ENCODE measurements around the gene C1orf159.

The C1orf159 gene

DNA sequence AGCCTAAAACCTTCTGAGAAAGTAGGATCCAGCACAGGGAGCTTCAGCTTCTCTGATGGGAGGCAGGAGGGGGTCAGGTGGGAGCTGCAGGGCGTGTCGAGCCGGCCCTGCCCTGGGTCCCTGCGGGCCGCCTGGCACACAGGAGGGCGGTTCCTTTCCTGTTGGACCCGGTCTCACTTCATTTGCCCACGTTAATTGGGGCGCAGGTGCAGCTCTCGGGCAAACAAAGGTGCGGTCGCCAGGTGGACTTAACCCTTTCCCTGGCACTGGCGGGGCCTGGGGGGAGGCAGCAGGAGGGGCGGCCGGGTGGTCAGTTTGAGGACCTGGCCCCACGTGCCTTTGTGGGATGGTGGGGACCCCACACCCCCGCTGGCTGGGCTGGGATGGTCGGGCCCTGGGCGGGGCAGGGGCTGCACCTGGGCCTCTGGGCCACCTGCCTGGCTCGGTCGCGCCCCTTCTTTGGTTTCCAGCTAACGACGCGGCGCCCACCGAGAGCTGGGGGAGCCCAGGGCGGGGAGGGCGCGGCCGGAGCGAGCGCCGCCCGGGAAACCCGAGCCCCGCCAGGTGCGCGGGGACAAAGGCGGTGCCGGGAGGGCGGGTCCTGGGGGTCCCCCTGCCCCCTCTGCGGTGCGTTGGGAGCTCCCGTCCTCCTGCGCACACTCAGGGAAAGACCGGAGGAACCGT is 20.8 kb upstream of the C1orf159 start:
- DNase-seq (ENCODE audit: low read depth): no peak
- TF ChIP-seq, protein P1, sequence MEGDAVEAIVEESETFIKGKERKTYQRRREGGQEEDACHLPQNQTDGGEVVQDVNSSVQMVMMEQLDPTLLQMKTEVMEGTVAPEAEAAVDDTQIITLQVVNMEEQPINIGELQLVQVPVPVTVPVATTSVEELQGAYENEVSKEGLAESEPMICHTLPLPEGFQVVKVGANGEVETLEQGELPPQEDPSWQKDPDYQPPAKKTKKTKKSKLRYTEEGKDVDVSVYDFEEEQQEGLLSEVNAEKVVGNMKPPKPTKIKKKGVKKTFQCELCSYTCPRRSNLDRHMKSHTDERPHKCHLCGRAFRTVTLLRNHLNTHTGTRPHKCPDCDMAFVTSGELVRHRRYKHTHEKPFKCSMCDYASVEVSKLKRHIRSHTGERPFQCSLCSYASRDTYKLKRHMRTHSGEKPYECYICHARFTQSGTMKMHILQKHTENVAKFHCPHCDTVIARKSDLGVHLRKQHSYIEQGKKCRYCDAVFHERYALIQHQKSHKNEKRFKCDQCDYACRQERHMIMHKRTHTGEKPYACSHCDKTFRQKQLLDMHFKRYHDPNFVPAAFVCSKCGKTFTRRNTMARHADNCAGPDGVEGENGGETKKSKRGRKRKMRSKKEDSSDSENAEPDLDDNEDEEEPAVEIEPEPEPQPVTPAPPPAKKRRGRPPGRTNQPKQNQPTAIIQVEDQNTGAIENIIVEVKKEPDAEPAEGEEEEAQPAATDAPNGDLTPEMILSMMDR (conservative IDR thresholded peaks at IDR 0.05; ENCODE audit: low read depth, low read length): no peak
- H3K4me3 ChIP-seq (ENCODE audit: low read length): no peak overlapping the region

DNA sequence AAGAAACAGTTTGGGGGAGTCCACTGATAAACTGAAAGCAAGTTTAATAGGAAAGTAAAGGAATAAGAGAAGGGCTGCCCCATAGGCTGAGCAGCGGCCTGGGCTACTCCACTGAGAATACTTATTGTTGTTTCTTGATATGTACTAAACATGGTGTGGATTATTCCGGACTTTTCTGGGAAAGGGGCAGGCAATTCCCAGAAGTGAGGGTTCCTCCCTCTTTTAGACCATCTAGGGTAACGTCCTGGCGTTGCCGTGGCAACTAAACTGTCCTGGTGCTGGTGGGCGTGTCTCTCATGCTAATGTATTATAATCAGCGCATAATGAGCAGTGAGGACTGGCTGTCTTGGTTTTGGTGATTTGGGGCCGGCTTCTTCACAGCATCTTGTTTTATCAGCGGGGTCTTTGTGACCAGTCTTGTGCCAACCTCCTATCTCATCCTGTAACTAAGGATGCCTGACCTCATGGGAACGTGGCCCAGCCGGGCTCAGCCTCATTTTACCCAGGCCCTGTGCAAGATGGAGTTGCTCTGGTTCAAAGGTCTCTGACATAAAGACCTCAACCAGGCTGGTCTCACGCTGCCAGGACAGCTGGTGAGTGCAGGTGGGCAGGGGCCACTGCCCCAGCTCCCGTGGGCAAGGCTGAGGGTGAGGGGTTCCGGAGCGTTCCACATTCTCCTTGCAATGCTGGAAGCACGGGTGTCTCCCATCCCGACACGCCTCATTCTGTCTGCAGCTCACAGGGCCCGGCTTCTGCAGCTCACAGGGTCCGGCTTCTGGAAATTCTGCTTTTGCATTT is 19.6 kb upstream of the C1orf159 start:
- H3K4me3 ChIP-seq (ENCODE audit: low read length): no peak overlapping the region
- DNase-seq (ENCODE audit: low read depth): no peak
- TF ChIP-seq, protein P1 (conservative IDR thresholded peaks at IDR 0.05; ENCODE audit: low read depth, low read length): no peak

GRCh38 chr1:1134300-1134970 is 18.5 kb upstream of the C1orf159 start:
- TF ChIP-seq, protein P1 (conservative IDR thresholded peaks at IDR 0.05; ENCODE audit: low read depth, low read length): no peak
- H3K4me3 ChIP-seq (ENCODE audit: low read length): no peak overlapping the region
- DNase-seq (ENCODE audit: low read depth): no peak

- no peak overlapping the region for H3K4me3 ChIP-seq (ENCODE audit: low read length)
- DNase-seq (ENCODE audit: low read depth): no peak
- TF ChIP-seq, protein P1 (conservative IDR thresholded peaks at IDR 0.05; ENCODE audit: low read depth, low read length): no peak
These were observed 17.3 kb upstream of the C1orf159 start for GRCh38 chr1:1132956-1133750.

- TF ChIP-seq, protein P1 (conservative IDR thresholded peaks at IDR 0.05; ENCODE audit: low read depth, low read length): no peak
- H3K4me3 ChIP-seq (ENCODE audit: low read length): no peak overlapping the region
- DNase-seq (ENCODE audit: low read depth): no peak
These were observed 16.4 kb upstream of the C1orf159 start for GRCh38 chr1:1132042-1132950.
